H1 (cell line): Measurements from ENCODE around the gene KRT72. TPM values are rescaled to one million over a fixed set of nuclear protein-coding genes. Genes with fewer than 3 reads are reported as not detected.

Experiments
- CTCF ChIA-PET: fragments of 300-600 bp; sonication (Branson Sonifier 250); formaldehyde crosslinking; loops from one replicate; lab custom pipeline; 2021; ENCODE audit not compliant: partially characterized antibody; lab: Charles Lee
- POLR2A ChIA-PET: fragments of 300-600 bp; sonication (Branson Sonifier 250); formaldehyde crosslinking; loops from one replicate; lab custom pipeline; 2021; ENCODE audit warnings: inconsistent platforms; ENCODE audit not compliant: partially characterized antibody; lab: Charles Lee
- DNase-seq, 2 experiments: peaks; one replicate each; pipeline versions ENCODE4 v3.0.0 to v3.0.0-alpha.2; 2010 to 2022; ENCODE audit warnings: low spot score in 2 of 2, low read depth in 1 of 2, mixed read lengths in 1 of 2
- FAIRE-seq: peaks from 2 replicates; lab custom pipeline; 2011; peaks lifted over from hg19 to GRCh38; lab: Jason Lieb, UNC
- H2AFZ ChIP-seq: 2 replicates; pipeline ENCODE4 v1.8.1; 2012; ENCODE audit warnings: low read length, inconsistent platforms
- H2AK5ac ChIP-seq: 2 replicates; pipeline ENCODE4 v1.6.1; 2013; ENCODE audit warnings: low read depth, low read length
- H2BK120ac ChIP-seq: replicated peaks from 2 replicates; pipeline ENCODE3; 2013; ENCODE audit warnings: low read depth, low read length, inconsistent platforms
- H2BK12ac ChIP-seq: 2 replicates; pipeline ENCODE4 v1.6.1; 2013; ENCODE audit warnings: low read depth, low read length
- H2BK15ac ChIP-seq: 2 replicates; pipeline ENCODE4 v1.6.1; 2013; ENCODE audit warnings: low read length
- H2BK20ac ChIP-seq: 2 replicates; pipeline ENCODE4 v1.6.1; 2013; ENCODE audit warnings: low read length
- H2BK5ac ChIP-seq: 2 replicates; pipeline ENCODE4 v1.6.1; 2013; ENCODE audit warnings: low read depth, low read length
- H3K14ac ChIP-seq: 2 replicates; pipeline ENCODE4 v1.6.1; 2013; ENCODE audit warnings: inconsistent platforms; ENCODE audit not compliant: insufficient read length
- H3K18ac ChIP-seq: 2 replicates; pipeline ENCODE4 v1.6.1; 2013; ENCODE audit warnings: low read length; ENCODE audit errors: extremely low read depth
- H3K23ac ChIP-seq: 2 replicates; pipeline ENCODE4 v1.6.1; 2013; ENCODE audit warnings: inconsistent platforms; ENCODE audit not compliant: insufficient read length
- H3K23me2 ChIP-seq: 2 replicates; pipeline ENCODE4 v1.6.1; 2013; ENCODE audit warnings: low read depth, low read length
- H3K27ac ChIP-seq: 2 replicates; pipeline ENCODE4 v1.6.1; 2011; ENCODE audit warnings: low read depth, low read length, inconsistent platforms
- H3K27me3 ChIP-seq, 4 experiments: replicated peaks in 1 of 4; 1 replicate in 1 of 4; 2 replicates in 3 of 4; pipeline versions ENCODE4 v1.6.1 to v1.8.1; 2011 to 2013; ENCODE audit warnings: low read length in 3 of 4, mild to moderate bottlenecking in 3 of 4, inconsistent platforms in 2 of 4, mixed read lengths in 2 of 4, moderate library complexity in 1 of 4; ENCODE audit not compliant: control insufficient read depth in 3 of 4, insufficient read depth in 3 of 4; ENCODE audit errors: extremely low read depth in 1 of 4
- H3K36me3 ChIP-seq, 4 experiments: 2 replicates each; pipeline versions ENCODE4 v1.6.1 to v1.8.1; 2011 to 2013; ENCODE audit warnings: mild to moderate bottlenecking in 4 of 4, low read length in 3 of 4, moderate library complexity in 2 of 4, control low read depth in 1 of 4, inconsistent platforms in 1 of 4; ENCODE audit not compliant: insufficient read depth in 4 of 4, control insufficient read depth in 2 of 4
- H3K4ac ChIP-seq: replicated peaks from 2 replicates; pipeline ENCODE3; 2013; ENCODE audit warnings: low read length, low read depth, mixed read lengths, inconsistent platforms; ENCODE audit not compliant: insufficient read length
- H3K4me1 ChIP-seq, 4 experiments: replicated peaks in 1 of 4; 1 replicate in 1 of 4; 2 replicates in 3 of 4; pipeline versions ENCODE4 v1.6.1 to v1.8.1; 2011 to 2013; ENCODE audit warnings: low read length in 3 of 4, inconsistent platforms in 2 of 4, mixed read lengths in 1 of 4; ENCODE audit not compliant: insufficient read depth in 4 of 4, control insufficient read depth in 3 of 4
- H3K4me2 ChIP-seq, 2 experiments: 2 replicates each; pipeline versions ENCODE4 v1.6.1 to v1.8.1; 2011 to 2013; ENCODE audit warnings: low read depth in 2 of 2, low read length in 2 of 2, control low read depth in 1 of 2, inconsistent platforms in 1 of 2, mild to moderate bottlenecking in 1 of 2; ENCODE audit not compliant: insufficient read depth in 1 of 2
- H3K4me3 ChIP-seq, 4 experiments: fragments of 200-600, 300-600 bp in 1 of 4; sonication (generic), shearing (Covaris generic), sonication (Bioruptor Twin) in 1 of 4; 2 replicates each; pipeline versions ENCODE4 v1.5.1 to v1.8.1; 2011 to 2016; ENCODE audit warnings: low read length in 4 of 4, low read depth in 3 of 4, control low read depth in 2 of 4, inconsistent platforms in 2 of 4, mild to moderate bottlenecking in 2 of 4, mixed read lengths in 1 of 4, moderate library complexity in 1 of 4; ENCODE audit not compliant: insufficient read depth in 2 of 4; ENCODE audit errors: extremely low read depth in 1 of 4
- H3K56ac ChIP-seq: replicated peaks from 2 replicates; pipeline ENCODE3; 2013; ENCODE audit warnings: low read depth, mild to moderate bottlenecking, mixed read lengths, low read length, inconsistent platforms; ENCODE audit not compliant: insufficient read length
- H3K79me1 ChIP-seq: 2 replicates; pipeline ENCODE4 v1.6.1; 2013; ENCODE audit warnings: low read depth, low read length, control low read depth
- H3K79me2 ChIP-seq, 2 experiments: 2 replicates each; pipeline versions ENCODE4 v1.6.1 to v1.8.1; 2012 to 2013; ENCODE audit warnings: low read length in 2 of 2, mild to moderate bottlenecking in 2 of 2, inconsistent platforms in 1 of 2; ENCODE audit not compliant: insufficient read depth in 2 of 2, control insufficient read depth in 1 of 2
- H3K9ac ChIP-seq, 4 experiments: replicated peaks in 1 of 4; 1 replicate in 1 of 4; 2 replicates in 3 of 4; pipeline versions ENCODE4 v1.6.1 to v1.8.1; 2011 to 2013; ENCODE audit warnings: low read depth in 3 of 4, low read length in 3 of 4, control low read depth in 2 of 4, mild to moderate bottlenecking in 2 of 4, moderate library complexity in 2 of 4, inconsistent platforms in 1 of 4; ENCODE audit errors: extremely low read depth in 1 of 4
- H3K9me3 ChIP-seq, 2 experiments: 2 replicates each; pipeline versions ENCODE4 v1.6.1 to v1.8.1; 2012 to 2013; ENCODE audit warnings: mild to moderate bottlenecking in 2 of 2, moderate library complexity in 2 of 2, control low read depth in 1 of 2, inconsistent platforms in 1 of 2, low read depth in 1 of 2, low read length in 1 of 2, mixed read lengths in 1 of 2; ENCODE audit not compliant: insufficient read depth in 2 of 2
- H4K20me1 ChIP-seq, 2 experiments: replicated peaks in 1 of 2; 2 replicates each; pipeline versions ENCODE3 to v1.8.1; 2011 to 2013; ENCODE audit warnings: inconsistent platforms in 2 of 2, low read length in 2 of 2, mild to moderate bottlenecking in 1 of 2; ENCODE audit not compliant: insufficient read depth in 2 of 2, control insufficient read depth in 1 of 2
- H4K5ac ChIP-seq: 2 replicates; pipeline ENCODE4 v1.6.1; 2013; ENCODE audit warnings: low read length, low read depth, mixed read lengths, inconsistent platforms; ENCODE audit not compliant: insufficient read length
- H4K8ac ChIP-seq: 2 replicates; pipeline ENCODE4 v1.8.0; 2013; ENCODE audit warnings: mild to moderate bottlenecking, moderate library complexity, low read length, inconsistent platforms; ENCODE audit not compliant: insufficient read depth; ENCODE audit errors: extremely low read depth
- H4K91ac ChIP-seq: replicated peaks from 2 replicates; pipeline ENCODE3; 2013; ENCODE audit warnings: low read length, mixed read lengths, inconsistent platforms; ENCODE audit not compliant: insufficient read length
- ASH2L ChIP-seq: fragments of 200-600, 300-600 bp; sonication (generic); IDR thresholded peaks from one replicate; pipeline ENCODE4 v1.7.1; 2017; ENCODE audit warnings: low read length
- EZH2 ChIP-seq: fragments of 200-600 bp; sonication (generic); IDR thresholded peaks from 2 replicates; pipeline ENCODE4 v1.7.1; 2012; ENCODE audit warnings: low read depth, mild to moderate bottlenecking, moderate library complexity, low read length, inconsistent platforms; ENCODE audit not compliant: severe bottlenecking
- JUND ChIP-seq: IDR thresholded peaks from 2 replicates; pipeline ENCODE4 v1.6.1; 2011; ENCODE audit warnings: mild to moderate bottlenecking, improper control_type of control experiment, low read length
- RBBP5 ChIP-seq: IDR thresholded peaks from 2 replicates; pipeline ENCODE4 v1.7.1; 2012; ENCODE audit warnings: low read depth, mild to moderate bottlenecking, inconsistent platforms, low read length, moderate library complexity, borderline replicate concordance
- SP2 ChIP-seq: IDR thresholded peaks from 2 replicates; pipeline ENCODE4 v1.6.1; 2012; ENCODE audit warnings: mild to moderate bottlenecking, low read length, inconsistent platforms
- WGBS, 2 experiments: shearing (Covaris generic) in 1 of 2; methylation state at CpG; one replicate each; pipeline versions ENCODE4 v1.1.6 to v1.1.7; 2013 to 2015; ENCODE audit warnings: low lambda C conversion rate in 2 of 2, mixed read lengths in 2 of 2, inconsistent platforms in 1 of 2, low coverage in 1 of 2, missing lambda C conversion rate in 1 of 2; ENCODE audit not compliant: insufficient replicate concordance in 2 of 2, insufficient coverage in 1 of 2, insufficient read length in 1 of 2; ENCODE audit errors: extremely low coverage in 1 of 2, missing lambda C conversion rate in 1 of 2; 5-methylcytosine and 5-hydroxymethylcytosine counted together
- polyA plus RNA-seq, 7 experiments: library from polyadenylated mRNA; depleted of rRNA in 3 of 7; stranded (reverse) in 5 of 7; unstranded in 2 of 7; fragments of >200 nt in 5 of 7; fragments of 200-250 nt in 2 of 7; gene quantifications; 1 replicate in 5 of 7; 2 replicates in 1 of 7; 4 replicates in 1 of 7; pipeline versions ENCODE4 v1.2.1 to v1.2.3, GENCODE V29; 2011 to 2013; ENCODE audit warnings: missing spikeins in 2 of 7, mixed read lengths in 2 of 7
- total RNA-seq: library from RNA; stranded (reverse); fragmentation: NEBNext Ultra II Directional; extraction: Animal tissue kit (Norgen Biotek cat#: 25700); gene quantifications from 2 replicates; pipeline ENCODE4 v1.2.1, GENCODE V29; 2021
- TF ChIP-seq, protein P1 (sequence below): IDR thresholded peaks from 2 replicates; pipeline ENCODE4 v1.6.1; 2011; ENCODE audit warnings: low read depth, mild to moderate bottlenecking, low read length; ENCODE audit not compliant: insufficient read depth

The KRT72 gene
- total and polyA plus RNA-seq, 2 of the 8 experiments (the other 6 are each of a cell fraction or from before 2014, with no cell fraction given), result not detected

DNA sequence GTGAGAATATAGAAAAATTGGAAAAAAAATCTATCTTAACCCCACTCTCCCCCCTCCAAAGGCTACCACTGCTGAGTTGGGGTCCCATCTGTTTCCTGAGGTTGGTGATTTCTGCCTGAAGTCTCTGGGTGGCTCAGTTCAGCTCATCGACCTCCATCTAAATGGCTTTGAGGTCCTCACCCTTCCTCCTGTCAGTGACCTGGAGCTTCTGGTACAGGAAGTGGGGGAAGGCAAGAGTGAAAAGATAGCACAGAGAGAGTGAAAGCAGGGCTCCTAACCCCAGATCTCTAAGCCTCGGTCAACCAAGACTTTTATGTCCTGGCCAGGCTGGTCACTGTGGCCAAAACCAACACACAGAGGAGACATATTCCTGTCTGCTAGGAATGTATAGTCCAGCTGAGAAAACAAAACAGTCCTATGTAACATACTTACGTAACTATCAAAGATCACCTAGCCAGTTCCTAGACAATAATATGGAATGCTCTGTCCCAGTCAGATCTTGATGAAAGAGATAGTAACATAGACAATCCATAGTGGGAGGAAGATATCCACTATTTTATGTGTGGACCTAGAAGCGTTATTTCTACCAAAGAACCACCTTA is 29.4 kb upstream of the KRT72 start:
- Histone ChIP-seq H4K91ac (no peak overlapping the region), H3K4me2 (no peak overlapping the region), H3K4me1 (no peaks in the 10 kb centered on the region), H3K9me3 (no peaks in the 10 kb centered on the region), H3K79me2 (no peaks in the 10 kb centered on the region), H3K14ac (no peak overlapping the region), H4K8ac (no peak overlapping the region), H4K5ac (no peak overlapping the region), H3K23me2 (no peaks in the 10 kb centered on the region), H3K79me1 (no peaks in the 10 kb centered on the region; the same call in 1 of the 2 replicates), H2BK20ac (no peak overlapping the region), H3K4ac (no peak overlapping the region), H2BK5ac (no peak overlapping the region), H4K20me1 (no peaks in the 10 kb centered on the region), H3K23ac (no peak overlapping the region), H3K4me3 (no peak overlapping the region), H3K27ac (no peak overlapping the region), H2AFZ (no peak overlapping the region), H3K36me3 (no peaks in the 10 kb centered on the region), H2AK5ac (no peak overlapping the region), H2BK120ac (no peak overlapping the region), H3K56ac (no peak overlapping the region), H3K18ac (no peak overlapping the region), H3K9ac (no peak overlapping the region), H3K27me3 (no peaks in the 10 kb centered on the region; a peak in 2 of 7 replicates), H2BK12ac (no peak overlapping the region), H2BK15ac (no peak overlapping the region)
- POLR2A ChIA-PET, result no interaction called here
- FAIRE-seq, result no peak
- TF ChIP-seq JUND (no peak), RBBP5 (no peak), SP2 (no peak), EZH2 (no peak), ASH2L (no peak)
- TF ChIP-seq, protein P1, sequence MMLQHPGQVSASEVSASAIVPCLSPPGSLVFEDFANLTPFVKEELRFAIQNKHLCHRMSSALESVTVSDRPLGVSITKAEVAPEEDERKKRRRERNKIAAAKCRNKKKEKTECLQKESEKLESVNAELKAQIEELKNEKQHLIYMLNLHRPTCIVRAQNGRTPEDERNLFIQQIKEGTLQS, result no peak
- no peak for DNase-seq
- 82% methylated on average over 4 of the region's 4 CpGs; no CpG with 5 or more reads in 1 of the 2 experiments for whole genome bisulfite sequencing, 2 experiments
- CTCF ChIA-PET, result no interaction called here
